AG09309 (cell line): ENCODE data around the gene TCEA3.

Experiments
- DNase-seq: peaks from one replicate; pipeline ENCODE4 v3.0.0-alpha.2; 2010; ENCODE audit warnings: low read depth
- H3K4me3 ChIP-seq: 2 replicates; pipeline ENCODE4 v1.5.1; 2011; ENCODE audit warnings: mild to moderate bottlenecking, low read depth, low read length, moderate library complexity; ENCODE audit not compliant: control insufficient read depth
- CTCF ChIP-seq: IDR thresholded peaks from 2 replicates; pipeline ENCODE4 v1.5.1; 2011; ENCODE audit warnings: mild to moderate bottlenecking, low read depth, low read length, inconsistent platforms; ENCODE audit not compliant: insufficient read depth, control insufficient read depth; ENCODE audit errors: missing control alignments

TCEA3 gene

GRCh38 chr1:23423415-23424292 is 894 bp downstream of the TCEA3 start:
- no peak for TF ChIP-seq CTCF
- no peak for DNase-seq
- peak overlapping the region; percentile 47 for H3K4me3 ChIP-seq

- no peak overlapping the region for H3K4me3 ChIP-seq
- TF ChIP-seq CTCF = no peak
- no peak for DNase-seq
These were observed 1.6 kb downstream of the TCEA3 start for GRCh38 chr1:23422941-23423340.

- no peak for DNase-seq
- TF ChIP-seq CTCF = no peak
- no peak overlapping the region for H3K4me3 ChIP-seq
These were observed 2.2 kb downstream of the TCEA3 start for GRCh38 chr1:23422241-23422877.

- no peak for DNase-seq
- no peak overlapping the region for H3K4me3 ChIP-seq
- TF ChIP-seq CTCF = peak; percentile 31
These were observed 2.8 kb downstream of the TCEA3 start for GRCh38 chr1:23421753-23422240.

- no peak for TF ChIP-seq CTCF
- no peak for DNase-seq
- H3K4me3 ChIP-seq = no peak overlapping the region
These were observed 3.2 kb downstream of the TCEA3 start for GRCh38 chr1:23421343-23421742.

GRCh38 chr1:23420778-23421177 is 3.8 kb downstream of the TCEA3 start:
- no peak for TF ChIP-seq CTCF
- no peak for DNase-seq
- no peak overlapping the region for H3K4me3 ChIP-seq
